GM10266 (cell line): ENCODE results near the gene DOP1B.
"Not testable (repeated sequence)": the region's sequence is repeated elsewhere in the genome, so short reads cannot be mapped to it uniquely, and the experiment has no call there.

Experiments
- DNase-seq: peaks from one replicate; pipeline ENCODE4 v3.0.0; 2012; ENCODE audit errors: extremely low spot score
- CTCF ChIP-seq: IDR thresholded peaks from 2 replicates; pipeline ENCODE4 v1.5.1; 2012; ENCODE audit warnings: mild to moderate bottlenecking, low read depth; ENCODE audit not compliant: control insufficient read depth, insufficient read depth; ENCODE audit errors: missing control alignments

Gene DOP1B

GRCh38 chr21:36127250-36127904 lies 29.2 kb upstream of the DOP1B start:
- no peak for TF ChIP-seq CTCF
- DNase-seq = no peak

- no peak for DNase-seq
- TF ChIP-seq CTCF = no peak
Measured at GRCh38 chr21:36127977-36128376, 28.6 kb upstream of the DOP1B start.

- TF ChIP-seq CTCF = no peak
- DNase-seq = no peak
Measured at GRCh38 chr21:36129219-36129618, 27.4 kb upstream of the DOP1B start.

GRCh38 chr21:36130414-36130762 lies 26.2 kb upstream of the DOP1B start:
- DNase-seq = not testable (repeated sequence)

GRCh38 chr21:36130839-36131238 lies 25.8 kb upstream of the DOP1B start:
- not testable (repeated sequence) for DNase-seq

- DNase-seq = no peak
- TF ChIP-seq CTCF = no peak
Measured at GRCh38 chr21:36132696-36133095, 23.9 kb upstream of the DOP1B start.

GRCh38 chr21:36134803-36135390 lies 21.7 kb upstream of the DOP1B start, which contains the start of gene CBR3:
CBR3 (plus strand) TSS chr21:36135079; CDS start chr21:36135193, 114 bp downstream.
- TF ChIP-seq CTCF = no peak
- peak; percentile 51 for DNase-seq

GRCh38 chr21:36135391-36136102 lies 21.1 kb upstream of the DOP1B start:
- peak; percentile 76 for DNase-seq

GRCh38 chr21:36139791-36140190 lies 16.8 kb upstream of the DOP1B start:
- not testable (repeated sequence) for DNase-seq

More at GRCh38 chr21:36135391-36136102, 21.1 kb upstream of the DOP1B start:
- no peak for TF ChIP-seq CTCF
